Neuronal stem cell (in vitro differentiated cells): ENCODE results near the gene CAMK2A.
A peak's percentile ranks its signal among the peaks of the same experiment; 100 is the strongest.

Experiments used
- DNase-seq: peaks from one replicate; pipeline ENCODE4 v3.0.0-alpha.2; 2013; ENCODE audit warnings: low spot score
- H2AFZ ChIP-seq: one replicate; pipeline ENCODE4 v1.6.1; 2013; ENCODE audit warnings: mild to moderate bottlenecking, low read length, inconsistent platforms
- H2AK5ac ChIP-seq: 2 replicates; pipeline ENCODE4 v1.6.1; 2013; ENCODE audit warnings: low read depth, mild to moderate bottlenecking, inconsistent platforms, low read length, moderate library complexity, mixed read lengths
- H2BK120ac ChIP-seq: 2 replicates; pipeline ENCODE4 v1.6.1; 2013; ENCODE audit warnings: low read depth, mild to moderate bottlenecking, inconsistent platforms, low read length, moderate library complexity, mixed read lengths
- H2BK12ac ChIP-seq: one replicate; pipeline ENCODE4 v1.6.1; 2013; ENCODE audit warnings: low read length, inconsistent platforms
- H2BK15ac ChIP-seq: 2 replicates; pipeline ENCODE4 v1.6.1; 2013; ENCODE audit warnings: mild to moderate bottlenecking, low read length, inconsistent platforms, mixed read lengths
- H2BK5ac ChIP-seq: one replicate; pipeline ENCODE4 v1.6.1; 2013; ENCODE audit warnings: inconsistent platforms, mild to moderate bottlenecking, low read length, moderate library complexity
- H3K14ac ChIP-seq: one replicate; pipeline ENCODE4 v1.6.1; 2013; ENCODE audit warnings: low read length, inconsistent platforms
- H3K18ac ChIP-seq: 2 replicates; pipeline ENCODE4 v1.6.1; 2013; ENCODE audit warnings: low read length, inconsistent platforms
- H3K23ac ChIP-seq: 2 replicates; pipeline ENCODE4 v1.6.1; 2013; ENCODE audit warnings: low read depth, mild to moderate bottlenecking, mixed read lengths, low read length, inconsistent platforms; ENCODE audit not compliant: poor library complexity
- H3K27ac ChIP-seq: replicated peaks from 3 replicates; pipeline ENCODE4 v1.5.1; 2013; ENCODE audit warnings: low read length, inconsistent platforms
- H3K27me3 ChIP-seq, 3 experiments: 2 replicates each; pipeline ENCODE4 v1.6.1; 2013; ENCODE audit warnings: low read length in 3 of 3, mild to moderate bottlenecking in 2 of 3, inconsistent platforms in 1 of 3, low read depth in 1 of 3, mixed read lengths in 1 of 3, moderate library complexity in 1 of 3; ENCODE audit not compliant: control insufficient read depth in 3 of 3, insufficient read depth in 3 of 3
- H3K36me3 ChIP-seq, 2 donors: replicated peaks in 1 of 2; 2 replicates each; pipeline ENCODE4 v1.6.1; 2013; ENCODE audit warnings: low read length in 2 of 2; ENCODE audit not compliant: control insufficient read depth in 2 of 2, insufficient read depth in 2 of 2
- H3K4ac ChIP-seq: 2 replicates; pipeline ENCODE4 v1.6.1; 2013; ENCODE audit warnings: inconsistent platforms, mild to moderate bottlenecking, low read length, moderate library complexity
- H3K4me1 ChIP-seq, 2 donors: 1 replicate in 1 of 2; 2 replicates in 1 of 2; pipeline ENCODE4 v1.6.1; 2013; ENCODE audit warnings: low read length in 2 of 2, low read depth in 1 of 2; ENCODE audit not compliant: control insufficient read depth in 2 of 2, insufficient read depth in 1 of 2
- H3K4me2 ChIP-seq: one replicate; pipeline ENCODE4 v1.6.1; 2013; ENCODE audit warnings: mild to moderate bottlenecking, low read length, inconsistent platforms; ENCODE audit not compliant: insufficient read depth, poor library complexity, severe bottlenecking
- H3K4me3 ChIP-seq, 2 donors: 2 replicates each; pipeline ENCODE4 v1.5.1; 2013; ENCODE audit warnings: low read length in 2 of 2, mild to moderate bottlenecking in 2 of 2, inconsistent platforms in 1 of 2, moderate library complexity in 1 of 2
- H3K79me1 ChIP-seq: one replicate; pipeline ENCODE4 v1.6.1; 2013; ENCODE audit warnings: low read depth, mild to moderate bottlenecking, inconsistent platforms, low read length, moderate library complexity
- H3K9ac ChIP-seq: one replicate; pipeline ENCODE4 v1.6.1; 2013; ENCODE audit warnings: mild to moderate bottlenecking, low read depth, low read length, inconsistent platforms; ENCODE audit not compliant: poor library complexity
- H3K9me3 ChIP-seq, 2 donors: replicated peaks in 1 of 2; 2 replicates each; pipeline versions ENCODE3 to v1.6.1; 2013; ENCODE audit warnings: low read length in 2 of 2, mild to moderate bottlenecking in 2 of 2, inconsistent platforms in 1 of 2, low read depth in 1 of 2, mixed read lengths in 1 of 2, moderate library complexity in 1 of 2; ENCODE audit not compliant: control insufficient read depth in 2 of 2, insufficient read depth in 1 of 2
- H4K8ac ChIP-seq: one replicate; pipeline ENCODE4 v1.6.1; 2013; ENCODE audit warnings: low read depth, mild to moderate bottlenecking, inconsistent platforms, low read length, moderate library complexity
- H4K91ac ChIP-seq: one replicate; pipeline ENCODE4 v1.6.1; 2013; ENCODE audit warnings: low read length, low read depth, mild to moderate bottlenecking, inconsistent platforms; ENCODE audit not compliant: poor library complexity
- WGBS, 2 donors: extraction: QIAGEN DNeasy Blood & Tissue Kit; methylation state at CpG; one replicate each; pipeline ENCODE4 v1.1.7; 2013; ENCODE audit warnings: missing lambda C conversion rate in 2 of 2, mixed read lengths in 1 of 2; ENCODE audit not compliant: insufficient read length in 2 of 2, insufficient replicate concordance in 1 of 2; ENCODE audit errors: extremely low coverage in 2 of 2; 5-methylcytosine and 5-hydroxymethylcytosine counted together

CAMK2A gene

GRCh38 chr5:150264667-150265603, 24.6 kb downstream of the CAMK2A start:
- no peak for DNase-seq
- Histone ChIP-seq H3K14ac (no peak overlapping the region), H2BK120ac (no peak overlapping the region), H3K79me1 (peaks cover 2% of the 10 kb centered on the region), H3K18ac (peak overlapping the region; percentile 68), H3K9ac (no peak overlapping the region), H3K4me1 (peaks cover 9 to 21% of the 10 kb centered on the region in 2 donors), H2BK12ac (no peak overlapping the region), H2AK5ac (peak overlapping the region; percentile 64), H3K4ac (no peak overlapping the region), H2BK5ac (no peak overlapping the region), H2BK15ac (no peak overlapping the region), H3K4me2 (no peak overlapping the region), H4K8ac (no peak overlapping the region), H4K91ac (no peak overlapping the region), H3K27me3 (no peaks in the 10 kb centered on the region), H3K23ac (no peak overlapping the region), H2AFZ (no peak overlapping the region), H3K36me3 (peaks cover 0 to 2% of the 10 kb centered on the region in 2 donors), H3K9me3 (peaks cover 0 to 2% of the 10 kb centered on the region in 2 donors), H3K27ac (no peak overlapping the region), H3K4me3 (no peak overlapping the region)
- WGBS, 2 donors: no CpG with 5 or more reads among the region's 23 CpGs

GRCh38 chr5:150263801-150264621, 25.6 kb downstream of the CAMK2A start:
- Histone ChIP-seq H3K27ac (no peak overlapping the region), H2BK15ac (no peak overlapping the region)
- WGBS, 2 donors: no CpG with 5 or more reads among the region's 11 CpGs

GRCh38 chr5:150263375-150263775, 26.2 kb downstream of the CAMK2A start:
- H3K14ac ChIP-seq: peak overlapping the region; percentile 77
- peak overlapping the region; percentile 94 for H4K8ac ChIP-seq
- peaks cover 2% of the 10 kb centered on the region for H3K79me1 ChIP-seq
- H3K18ac ChIP-seq: peak overlapping the region; percentile 49
- peaks cover 0 to 2% of the 10 kb centered on the region in 2 donors for H3K36me3 ChIP-seq
- H2AK5ac ChIP-seq: no peak overlapping the region
- peaks cover 0 to 2% of the 10 kb centered on the region in 2 donors for H3K9me3 ChIP-seq
- H3K4me2 ChIP-seq: no peak overlapping the region
- H4K91ac ChIP-seq: no peak overlapping the region
- peak overlapping the region in 1 of 2 donors; percentile 61 for H3K4me3 ChIP-seq
- no peak overlapping the region for H3K27ac ChIP-seq
- no peak for DNase-seq
- peaks cover 8 to 23% of the 10 kb centered on the region in 2 donors for H3K4me1 ChIP-seq
- H3K23ac ChIP-seq: no peak overlapping the region
- no peak overlapping the region for H2BK5ac ChIP-seq
- no peak overlapping the region for H3K4ac ChIP-seq
- H2AFZ ChIP-seq: peak overlapping the region; percentile 75
- H2BK12ac ChIP-seq: peak overlapping the region; percentile 51
- peak overlapping the region; percentile 56 for H3K9ac ChIP-seq
- WGBS, 2 donors: 97% methylated on average over 3 of the region's 5 CpGs; no CpG with 5 or more reads in 1 of the 2 donors
- no peaks in the 10 kb centered on the region for H3K27me3 ChIP-seq
- H2BK120ac ChIP-seq: no peak overlapping the region
- no peak overlapping the region for H2BK15ac ChIP-seq

More at GRCh38 chr5:150263801-150264621, 25.6 kb downstream of the CAMK2A start:
- H3K9me3 ChIP-seq: peaks cover 0 to 2% of the 10 kb centered on the region in 2 donors
- H3K9ac ChIP-seq: no peak overlapping the region
- no peaks in the 10 kb centered on the region for H3K27me3 ChIP-seq
- peak overlapping the region; percentile 68 for H3K18ac ChIP-seq
- no peak overlapping the region for H3K14ac ChIP-seq
- H3K36me3 ChIP-seq: peaks cover 0 to 2% of the 10 kb centered on the region in 2 donors
- peak overlapping the region; percentile 64 for H2AK5ac ChIP-seq
- H2BK5ac ChIP-seq: no peak overlapping the region
- no peak for DNase-seq
- no peak overlapping the region for H2BK120ac ChIP-seq
- peak overlapping the region; percentile 94 for H4K8ac ChIP-seq
- H3K4ac ChIP-seq: no peak overlapping the region
- H3K23ac ChIP-seq: no peak overlapping the region
- H2AFZ ChIP-seq: peak overlapping the region; percentile 75
- no peak overlapping the region for H3K4me3 ChIP-seq
- H3K4me2 ChIP-seq: no peak overlapping the region
- peaks cover 2% of the 10 kb centered on the region for H3K79me1 ChIP-seq
- no peak overlapping the region for H4K91ac ChIP-seq
- peaks cover 8 to 21% of the 10 kb centered on the region in 2 donors for H3K4me1 ChIP-seq
- H2BK12ac ChIP-seq: no peak overlapping the region
